ENCODE measurements around the gene TMEM132C.

TMEM132C gene

DNA sequence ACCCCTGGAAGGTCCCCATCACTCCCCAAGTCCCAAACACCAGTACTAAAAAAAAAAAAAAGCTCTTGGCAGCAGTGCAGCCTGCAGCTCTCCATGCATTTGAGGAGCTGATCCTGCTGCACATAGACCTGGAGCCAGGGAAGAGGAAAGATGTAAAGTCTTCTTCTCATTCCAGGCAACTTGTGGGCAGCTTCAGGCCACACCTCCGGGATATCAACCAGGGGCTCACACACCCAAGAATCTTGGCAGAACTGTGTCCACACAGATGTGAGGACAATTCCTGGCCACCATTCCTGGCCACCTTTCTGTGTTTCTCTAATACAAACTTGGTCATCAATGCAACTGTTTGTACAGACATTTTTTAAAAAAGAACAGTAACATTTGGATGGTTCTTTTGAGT, 72.7 kb downstream of the TMEM132C start:
- no peak for DNase-seq

DNA sequence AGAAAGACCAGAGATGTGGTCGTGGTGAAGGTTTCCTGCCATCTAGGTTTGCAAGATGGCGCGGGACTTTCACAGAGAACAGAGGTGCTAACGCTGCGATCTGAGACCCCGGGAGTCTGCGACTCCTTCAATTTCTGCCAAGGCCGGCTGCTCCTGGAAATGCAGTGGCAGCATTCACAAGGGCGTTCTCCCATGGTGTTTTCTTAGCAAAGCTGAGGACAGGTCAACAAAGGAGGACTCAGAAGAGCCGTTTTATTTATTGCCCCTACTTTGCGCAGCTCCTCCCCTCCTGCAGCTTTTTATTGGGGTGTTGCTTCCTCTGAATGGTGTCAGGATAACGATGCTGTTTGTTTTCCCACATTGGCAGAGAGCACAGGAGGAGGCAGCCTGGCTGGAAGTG, 86.3 kb downstream of the TMEM132C start:
- no peak for DNase-seq

DNA sequence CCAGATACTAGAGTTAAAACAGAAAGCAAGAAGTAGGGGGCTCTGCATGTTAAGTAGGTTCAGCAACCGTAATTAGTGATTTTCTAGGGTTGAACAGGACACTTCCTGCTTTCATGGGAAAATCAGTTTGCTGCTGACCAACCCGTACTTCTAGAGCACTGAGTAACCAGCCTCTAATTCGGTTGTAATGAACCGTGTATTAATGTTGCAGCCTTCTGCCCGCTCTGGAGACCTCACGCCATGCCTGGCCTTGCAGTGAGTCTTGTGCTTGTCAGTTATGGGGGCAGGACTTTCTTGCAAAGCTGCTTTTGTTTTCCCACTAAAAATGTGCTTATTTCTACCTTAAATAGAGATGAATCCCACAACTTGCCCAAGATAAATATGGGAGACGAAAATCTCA, 89.6 kb downstream of the TMEM132C start:
- DNase-seq = no peak

DNA sequence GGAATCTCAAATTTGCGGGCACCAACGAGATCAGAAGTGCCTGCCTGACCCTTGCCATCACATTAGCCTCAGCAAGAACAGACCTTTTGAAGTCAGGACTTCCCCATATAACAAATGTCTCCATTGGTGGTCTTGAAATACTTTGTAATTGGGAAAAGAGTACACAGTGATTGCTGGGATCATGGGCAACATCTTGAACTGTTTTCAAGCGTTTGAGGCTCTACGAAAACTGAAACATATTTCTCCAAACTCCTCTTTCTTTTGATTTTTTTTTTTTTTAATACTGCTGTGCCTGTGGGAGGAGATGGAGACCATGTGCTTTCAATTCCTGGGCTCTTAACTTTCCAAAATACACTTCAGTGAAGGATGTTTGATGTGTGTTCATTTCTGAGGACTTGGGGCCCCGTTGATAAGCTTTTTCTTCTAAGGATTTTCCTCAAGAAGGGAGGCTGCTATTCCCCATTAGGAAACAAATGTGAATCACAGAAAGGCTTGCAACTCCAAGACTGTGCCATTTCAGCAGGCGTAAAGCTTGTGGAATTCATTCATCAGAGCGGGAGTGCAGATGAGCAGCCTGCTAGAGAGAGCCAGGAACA, 94.5 kb downstream of the TMEM132C start:
- DNase-seq = no peak

DNA sequence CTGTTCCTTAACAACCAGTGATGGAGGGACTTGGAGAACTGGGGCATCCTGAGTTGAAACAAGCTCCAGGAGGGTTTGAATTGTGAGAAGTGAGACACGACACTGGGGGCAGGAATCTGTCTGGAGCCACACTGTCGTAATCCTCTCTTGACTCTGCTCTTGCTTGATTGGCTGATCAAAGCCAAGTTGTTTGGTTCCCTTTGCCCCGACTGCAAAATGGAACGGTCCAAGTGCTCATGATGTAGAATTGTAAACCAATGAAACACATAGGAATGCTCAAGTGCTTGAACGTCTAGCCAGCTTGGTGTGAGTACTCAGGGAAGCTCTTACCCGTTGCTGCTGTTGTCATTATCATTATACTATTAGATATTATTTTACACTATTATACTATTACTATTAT, 98.1 kb downstream of the TMEM132C start:
- DNase-seq = no peak

DNA sequence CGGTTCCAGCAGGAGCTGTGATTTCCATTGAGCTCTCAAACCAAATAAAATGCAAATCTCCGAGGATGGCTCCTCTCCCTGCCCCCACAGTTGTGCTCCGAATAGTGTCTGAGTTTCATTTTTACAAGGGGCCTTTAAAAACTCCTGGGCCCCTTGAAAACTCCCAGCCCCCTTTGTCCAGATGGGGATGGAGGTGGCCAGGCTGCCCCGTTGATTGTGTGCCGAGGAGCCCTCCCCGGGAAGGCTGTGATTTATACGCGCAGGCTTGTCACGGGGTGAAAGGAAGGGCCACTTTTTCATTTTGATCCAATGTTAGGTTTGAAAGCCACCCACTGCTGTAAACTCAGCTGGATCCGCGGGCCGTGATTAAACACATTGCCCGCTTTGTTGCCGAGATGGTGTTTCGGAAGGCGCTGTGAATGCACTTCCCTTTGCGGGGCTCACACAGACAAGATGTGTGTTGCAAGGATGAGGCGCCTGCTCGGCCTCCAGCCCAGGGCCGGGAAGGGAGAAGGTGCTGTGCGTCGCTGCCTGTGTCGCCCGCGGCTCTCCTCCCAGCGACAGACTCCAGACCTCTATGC, 98.8 kb downstream of the TMEM132C start:
- DNase-seq = no peak

DNA sequence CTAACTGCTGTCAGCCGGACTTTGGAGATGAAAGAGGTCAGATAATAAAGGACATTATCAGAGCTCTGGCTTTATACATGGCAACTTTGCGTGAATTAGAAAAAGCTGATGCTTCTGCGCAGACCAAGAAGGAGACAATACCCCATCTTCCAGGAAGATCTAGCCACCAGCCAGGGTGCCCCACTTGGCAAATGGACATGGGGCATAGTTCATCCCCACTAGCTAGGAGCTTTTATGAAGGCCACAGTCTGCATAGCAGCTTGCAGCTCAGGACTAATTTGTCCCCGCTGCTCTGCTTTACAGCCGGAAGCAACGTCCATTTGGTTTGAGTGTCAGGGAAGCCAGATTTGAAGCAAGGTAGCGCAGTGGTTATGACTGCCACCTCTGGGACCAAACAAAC, 101.0 kb downstream of the TMEM132C start:
- no peak for DNase-seq

DNA sequence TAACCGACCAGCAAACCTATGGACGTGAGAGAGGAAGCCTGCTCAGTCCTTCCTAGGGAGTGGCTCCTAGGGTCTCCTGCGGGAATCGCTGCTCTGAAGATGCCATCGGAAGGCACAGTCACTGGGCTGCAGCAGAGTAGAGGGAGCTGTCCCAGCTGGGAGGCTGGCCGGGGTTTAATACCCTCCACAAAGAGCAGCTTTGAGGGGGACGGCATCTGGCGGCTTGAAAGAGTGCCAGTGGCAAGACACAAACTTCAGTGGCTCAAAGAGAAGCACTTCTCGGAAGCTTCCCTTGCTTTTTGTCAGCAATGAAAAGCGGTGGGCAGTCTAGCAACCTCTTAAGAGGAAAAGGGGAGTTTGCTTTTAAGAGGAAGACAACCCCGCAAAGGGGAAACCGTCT, 114.6 kb downstream of the TMEM132C start:
- DNase-seq = no peak

DNA sequence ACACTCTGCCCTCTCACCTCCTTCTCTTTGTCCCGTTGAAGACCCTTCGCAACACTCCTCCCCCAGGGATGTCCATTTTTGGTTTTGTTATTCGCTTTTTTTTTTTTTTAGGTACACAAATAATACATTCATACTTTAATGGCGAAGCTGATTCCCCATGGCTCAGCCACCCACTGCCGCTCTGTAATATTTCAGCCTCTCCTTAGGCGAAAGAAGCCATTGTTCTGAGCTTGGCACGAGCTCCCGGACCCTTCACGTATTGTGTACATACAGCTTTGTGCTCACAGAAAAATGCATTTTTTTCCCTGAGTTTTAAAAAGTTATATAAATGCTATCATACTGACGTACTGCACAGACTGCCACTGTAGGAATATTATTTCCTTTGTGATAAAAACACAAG, 115.0 kb downstream of the TMEM132C start:
- no peak for DNase-seq

DNA sequence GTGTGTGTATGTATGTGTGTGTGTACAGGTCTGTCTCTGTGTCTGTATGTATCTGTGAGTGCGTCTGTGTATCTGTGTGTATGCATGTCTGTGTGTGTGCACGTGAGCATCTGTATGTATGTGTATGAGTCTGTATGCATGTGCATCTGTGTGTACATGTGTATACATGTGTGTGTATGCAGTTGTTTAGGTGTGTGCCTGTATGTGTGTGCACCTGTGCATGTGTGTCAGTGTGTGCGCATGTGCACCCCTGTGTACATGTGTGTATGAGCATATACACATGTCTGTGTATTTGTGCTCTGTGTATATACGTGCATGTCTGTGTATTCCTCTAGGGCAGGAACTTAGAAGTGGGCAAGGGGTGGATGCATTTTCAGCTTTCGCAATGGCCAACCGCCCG, 116.0 kb downstream of the TMEM132C start:
- DNase-seq = no peak

DNA sequence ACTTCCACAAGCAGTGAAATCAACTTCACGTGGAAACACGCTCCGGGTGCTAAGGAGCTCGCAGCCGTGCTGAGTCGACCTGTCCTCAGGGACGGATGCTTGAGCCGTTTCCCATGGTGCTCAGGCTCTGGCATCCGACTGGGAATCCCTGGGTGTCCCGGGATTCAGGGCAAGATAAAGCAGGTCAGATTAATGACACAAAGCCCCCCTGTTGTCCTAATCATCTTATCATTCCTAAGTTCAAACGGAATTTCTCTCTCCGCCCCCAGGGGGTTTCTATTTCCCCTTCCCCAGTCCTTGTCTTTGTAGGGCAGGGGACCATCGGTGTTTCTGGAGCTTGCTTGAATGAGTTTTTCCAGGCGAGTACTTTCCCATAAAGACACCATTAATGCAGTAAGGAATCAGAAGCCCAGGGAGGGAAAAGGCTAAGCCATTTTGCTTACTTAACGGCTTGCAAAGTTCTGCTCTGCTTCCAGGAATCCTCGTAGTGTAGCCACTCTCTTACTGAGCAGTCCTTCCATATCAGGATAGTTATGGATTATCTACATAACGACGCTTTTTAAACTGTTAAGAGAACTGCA, 116.5 kb downstream of the TMEM132C start:
- no peak for DNase-seq

DNA sequence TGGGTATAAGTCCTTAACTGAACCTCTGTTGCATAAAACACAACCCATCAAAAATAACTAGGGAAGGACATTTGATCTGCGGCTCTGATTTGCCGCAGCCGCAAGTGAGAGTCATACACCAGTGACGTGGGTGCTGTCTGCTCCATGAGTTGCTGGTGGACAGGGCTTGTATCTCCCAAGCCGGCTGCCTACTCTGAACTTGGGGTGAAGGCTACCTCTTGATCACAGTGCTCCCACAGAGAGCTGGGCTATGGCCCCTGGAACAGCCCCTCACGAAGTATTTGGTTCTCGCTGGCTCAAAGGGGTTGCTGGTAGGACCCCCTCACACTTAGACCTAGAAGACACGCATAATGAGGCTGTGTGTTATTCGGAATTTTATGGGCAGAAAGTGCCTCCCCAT, 118.8 kb downstream of the TMEM132C start:
- no peak for DNase-seq

DNA sequence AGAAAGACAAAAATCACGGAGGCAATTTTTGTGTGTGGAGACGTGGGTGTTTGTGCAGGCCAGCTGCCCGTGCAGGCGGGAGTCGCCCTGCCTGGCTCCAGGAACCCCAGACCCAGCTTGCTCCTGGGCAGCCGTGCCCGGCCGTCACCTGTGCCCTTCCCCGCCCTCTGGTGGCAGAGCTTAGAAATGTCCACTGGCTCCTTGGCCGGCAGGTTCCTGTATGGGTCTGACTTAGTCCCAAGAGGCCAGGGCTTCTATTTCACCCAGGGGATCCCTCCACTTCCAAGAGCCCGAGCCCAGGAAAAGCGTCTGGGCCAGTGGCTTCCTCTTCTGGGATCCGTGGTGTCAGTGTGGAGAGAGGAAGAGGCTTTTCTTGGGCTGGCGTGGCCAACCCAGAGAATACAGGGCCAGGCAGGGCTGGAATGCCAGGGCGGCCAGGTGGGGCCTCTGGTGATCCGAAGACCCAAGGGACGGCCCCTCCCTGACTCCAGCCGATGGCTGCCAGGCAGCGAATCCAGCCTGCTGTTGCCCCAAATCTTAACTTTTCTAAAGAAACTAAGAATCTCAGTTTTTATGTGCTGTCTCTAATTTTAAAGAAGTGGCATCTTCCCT, 120.9 kb downstream of the TMEM132C start:
- no peak for DNase-seq

DNA sequence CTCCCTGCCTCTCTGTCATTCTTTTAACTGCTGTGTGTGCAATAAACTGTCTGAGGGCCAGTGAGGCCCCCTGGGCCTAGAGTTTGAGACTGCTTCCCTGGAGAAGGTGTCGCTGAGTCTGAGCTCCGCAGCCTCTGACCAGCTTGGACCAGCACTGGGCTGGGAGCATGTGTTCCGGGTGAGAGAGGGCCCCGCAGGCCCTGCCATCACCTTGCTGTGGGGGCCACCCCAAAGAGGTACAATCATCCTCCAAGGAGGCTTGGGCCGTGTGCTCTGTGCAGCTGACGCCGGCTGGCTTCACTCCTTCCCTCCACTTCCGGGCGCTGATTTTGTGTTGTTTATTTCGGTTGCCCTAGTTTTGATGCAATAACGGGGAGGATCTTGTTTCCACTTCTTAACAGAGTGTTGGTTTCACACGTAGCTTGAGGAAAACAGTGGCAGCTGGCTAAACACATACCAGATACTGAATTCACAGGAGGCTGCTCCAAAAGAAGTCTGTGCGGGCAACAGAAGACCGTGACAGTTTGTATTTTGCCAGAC, 121.6 kb downstream of the TMEM132C start:
- DNase-seq = no peak

DNA sequence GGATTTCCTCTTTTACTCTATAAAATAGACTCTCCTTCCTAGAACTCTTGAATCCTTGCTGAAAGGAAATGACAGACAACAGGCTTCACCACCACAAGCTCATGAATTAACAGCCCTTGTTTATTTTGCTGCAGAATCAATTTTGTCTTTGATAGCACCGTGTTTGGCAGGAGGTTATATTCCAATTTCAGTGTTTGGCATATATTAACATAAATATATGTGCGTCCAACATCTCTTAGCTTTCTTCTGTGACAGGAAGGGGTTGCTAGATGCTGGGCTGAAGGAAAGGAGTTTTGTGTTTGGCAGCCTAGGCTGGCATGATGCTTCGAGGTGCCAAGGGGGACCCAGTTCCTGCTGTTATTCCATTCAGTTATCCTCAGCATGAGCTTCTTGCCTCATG, 126.4 kb downstream of the TMEM132C start:
- DNase-seq = no peak

DNA sequence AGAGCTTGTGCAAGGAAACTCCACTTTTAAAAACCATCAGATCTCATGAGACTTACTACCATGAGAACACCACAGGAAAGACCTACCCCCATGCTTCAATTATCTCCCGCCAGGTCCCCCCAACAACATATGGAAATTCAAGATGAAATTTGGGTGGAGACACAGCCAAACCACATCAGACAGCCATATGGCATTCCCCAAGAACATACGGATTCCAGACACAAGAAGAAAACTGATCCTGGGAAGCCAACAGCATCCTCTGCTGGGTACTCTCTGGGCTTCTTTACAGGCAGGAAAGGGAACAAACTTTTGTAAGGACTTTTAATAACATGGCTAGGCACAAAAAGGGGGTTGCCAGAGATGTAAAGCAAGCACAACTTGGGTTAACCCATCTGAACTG, 127.2 kb downstream of the TMEM132C start:
- DNase-seq = no peak

DNA sequence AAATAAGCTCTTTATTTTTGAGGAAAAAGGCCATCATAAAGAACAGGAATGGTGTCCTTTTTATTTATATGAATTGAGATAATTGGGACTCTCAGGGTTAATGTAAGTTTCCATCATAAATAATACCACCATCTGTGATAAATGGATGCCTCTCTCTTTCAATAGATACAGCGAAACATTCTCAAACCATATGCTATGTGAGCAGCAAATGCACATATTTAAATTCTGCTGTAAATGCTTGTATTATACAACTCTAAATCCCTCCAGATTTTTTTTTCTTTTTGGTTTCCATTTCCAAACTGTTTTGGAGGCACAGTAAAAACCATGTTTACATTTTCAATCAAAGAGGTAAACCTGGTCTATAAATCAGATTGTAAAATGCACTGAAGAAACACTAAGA, 132.3 kb downstream of the TMEM132C start:
- DNase-seq = no peak

DNA sequence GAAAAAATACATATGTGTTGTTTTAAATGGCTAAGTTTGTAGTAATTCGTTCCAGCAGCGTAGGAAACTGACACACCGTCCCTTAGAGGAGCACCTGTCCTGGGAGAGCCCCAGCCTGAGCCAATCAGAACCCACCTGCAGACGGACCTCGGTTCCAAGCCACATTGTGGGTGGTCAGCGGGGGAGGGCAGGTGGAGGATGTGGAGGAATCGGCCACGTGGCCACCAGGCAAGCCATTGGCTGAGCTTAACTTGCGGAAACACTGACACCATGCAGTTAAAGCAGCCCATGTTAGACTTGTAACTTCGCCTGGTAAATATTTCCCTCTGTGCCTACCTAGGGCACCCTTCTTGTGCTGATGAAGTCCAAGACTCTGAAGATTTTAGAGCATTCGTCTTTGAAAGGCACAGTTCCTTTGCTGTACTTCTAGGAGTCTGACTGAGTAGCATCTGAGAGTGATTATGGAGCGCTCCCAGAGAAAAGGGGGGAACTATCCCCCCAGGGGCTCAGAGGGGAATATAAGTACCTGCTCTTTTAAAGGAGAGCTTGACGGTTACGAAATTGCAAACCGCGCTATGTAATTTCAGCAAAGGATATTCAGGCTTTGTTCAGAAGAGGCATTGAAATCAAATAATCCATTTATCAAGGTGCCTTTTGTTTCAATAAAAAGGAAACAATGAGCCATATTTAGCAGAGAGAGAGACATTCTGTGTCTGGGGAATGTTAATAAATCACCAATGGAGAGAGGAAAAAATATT, 135.7 kb downstream of the TMEM132C start:
- no peak for DNase-seq

DNA sequence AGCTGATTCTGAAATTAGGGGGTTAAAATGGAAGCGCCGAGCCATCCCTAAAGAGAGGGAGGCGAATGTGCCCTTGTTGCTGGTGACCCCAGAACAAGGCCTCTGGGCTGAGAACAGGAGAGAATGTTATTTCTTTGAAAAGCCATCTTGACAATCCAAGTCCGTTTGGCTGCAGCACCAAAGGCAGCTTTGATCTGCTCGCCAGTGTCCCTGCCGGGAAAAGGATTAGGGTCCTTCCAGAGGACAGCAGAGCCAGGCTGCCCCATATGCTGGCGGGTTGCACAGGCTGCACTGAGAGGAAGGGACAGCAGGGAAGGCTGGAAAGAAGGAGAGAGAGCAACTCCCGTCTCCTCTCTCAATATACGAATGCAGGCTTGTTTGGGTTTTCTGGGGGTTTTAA, 141.7 kb downstream of the TMEM132C start:
- no peak for DNase-seq

DNA sequence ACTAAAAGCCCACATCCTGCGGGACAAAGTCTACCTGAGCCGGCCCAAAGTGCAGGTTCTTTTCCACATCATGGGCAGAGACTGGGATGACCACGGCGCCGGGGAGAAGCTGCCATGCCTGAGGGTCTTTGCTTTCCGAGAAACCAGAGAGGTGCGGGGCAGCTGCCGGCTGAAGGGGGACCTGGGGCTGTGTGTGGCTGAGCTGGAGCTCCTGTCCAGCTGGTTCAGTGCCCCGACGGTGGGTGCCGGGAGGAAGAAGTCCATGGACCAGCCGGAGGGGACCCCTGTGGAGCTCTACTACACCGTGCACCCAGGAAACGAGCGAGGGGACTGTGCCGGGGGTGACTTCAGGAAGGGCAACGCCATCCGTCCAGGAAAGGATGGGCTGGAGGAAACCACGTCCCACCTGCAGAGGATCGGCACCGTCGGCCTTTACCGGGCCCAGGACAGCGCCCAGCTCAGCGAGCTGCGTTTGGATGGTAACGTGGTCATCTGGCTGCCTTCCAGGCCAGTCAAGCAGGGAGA, 148.1 kb downstream of the TMEM132C start:
- DNase-seq = no peak

DNA sequence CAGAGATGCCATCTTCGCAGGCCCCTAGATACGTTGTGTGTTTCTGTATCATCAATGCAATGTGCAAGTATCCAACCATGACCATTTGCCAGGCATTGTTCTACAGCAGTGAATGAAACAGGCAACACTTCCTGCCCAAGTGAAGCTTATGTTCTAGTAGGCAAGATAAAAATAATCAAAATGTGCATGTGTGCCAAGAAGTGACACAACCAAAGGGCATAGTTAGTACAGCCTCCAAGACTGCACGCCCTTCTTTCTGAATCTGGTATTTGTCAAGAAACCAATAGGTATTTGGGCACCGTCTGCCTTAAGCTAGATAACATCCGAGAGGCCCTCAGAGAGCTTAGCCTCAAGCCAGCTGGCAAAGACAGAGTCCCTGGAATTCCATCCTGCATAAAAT, 152.0 kb downstream of the TMEM132C start:
- DNase-seq = no peak

DNA sequence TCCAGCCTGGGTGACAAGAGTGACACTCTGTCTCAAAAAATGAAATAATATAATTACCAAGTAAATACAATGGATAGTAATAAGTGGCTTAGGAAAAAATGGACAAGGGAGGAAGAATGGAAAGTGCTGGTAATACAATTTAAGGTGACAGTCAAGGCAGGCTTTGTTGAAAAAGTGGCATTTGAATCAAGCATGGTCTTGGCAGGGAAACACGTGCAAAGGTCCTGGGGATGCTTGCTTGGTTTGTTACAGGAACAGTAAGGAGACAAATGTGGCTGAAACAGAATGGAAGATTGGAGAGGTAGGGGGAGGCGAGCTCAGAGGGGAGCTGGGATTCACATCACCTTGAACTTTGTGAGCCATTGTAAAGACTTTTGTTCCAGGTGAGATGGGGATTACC, 153.2 kb downstream of the TMEM132C start:
- no peak for DNase-seq

DNA sequence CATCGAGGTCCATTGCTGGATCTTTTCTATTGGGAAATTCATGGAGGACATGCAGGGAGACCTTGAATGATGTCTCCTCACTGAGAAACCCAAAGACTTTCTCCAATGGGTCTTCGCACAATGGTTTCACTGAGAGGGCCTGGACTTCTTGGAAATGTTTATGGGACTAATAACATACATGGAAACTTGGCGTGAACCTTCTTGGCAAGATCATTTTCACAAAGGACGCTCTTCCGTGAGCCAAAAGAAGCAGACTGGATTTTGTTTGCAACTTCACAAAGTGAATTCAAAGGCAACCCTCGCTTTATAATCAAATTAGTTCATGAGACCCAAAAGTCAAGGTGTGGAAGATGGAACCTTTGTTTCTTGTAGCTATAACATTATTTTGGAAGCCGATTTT, 154.4 kb downstream of the TMEM132C start:
- DNase-seq = no peak
